Measurements from ENCODE around the gene IDUA.

- no peak for TF ChIP-seq CTCF (IDR thresholded peaks at IDR 0.05)
- TF ChIP-seq POLR2A (IDR thresholded peaks at IDR 0.05), result no peak
Observed at GRCh38 chr4:1049591-1049905, 62.7 kb downstream of the IDUA start.
